Activated CD4-positive, alpha-beta T cell treated with anti-CD3 and anti-CD28 coated beads, Interleukin-2, amount 10 ng/mL, durations not matched to agents 7 days and 5 days (primary cell): ENCODE results near the gene ULK1. TPM values are rescaled to one million over a fixed set of nuclear protein-coding genes. Genes with fewer than 3 reads are reported as not detected.
A peak's percentile ranks its signal among the peaks of the same experiment; 100 is the strongest.

Experiments used
- CTCF ChIA-PET: fragments of 350-600 bp; sonication (Branson Sonifier 250); formaldehyde crosslinking; loops from one replicate; lab custom pipeline; 2021; ENCODE audit warnings: antibody characterized with exemption; lab: Charles Lee
- POLR2A ChIA-PET: fragments of 350-600 bp; sonication (Branson Sonifier 250); formaldehyde crosslinking; loops from one replicate; lab custom pipeline; 2021; ENCODE audit warnings: antibody characterized with exemption; lab: Charles Lee
- DNase-seq: peaks from one replicate; pipeline ENCODE4 v3.0.0-alpha.2; 2020
- H3K27ac Mint-ChIP-seq: one replicate; pipeline ENCODE4 v1.8.0; 2021; ENCODE audit warnings: mild to moderate bottlenecking, moderate library complexity, mixed read lengths
- H3K27me3 Mint-ChIP-seq: one replicate; pipeline ENCODE4 v1.8.0; 2021; ENCODE audit warnings: mixed read lengths
- H3K36me3 Mint-ChIP-seq: one replicate; pipeline ENCODE4 v1.8.0; 2021; ENCODE audit warnings: low read depth, mixed read lengths
- H3K4me1 Mint-ChIP-seq: one replicate; pipeline ENCODE4 v1.8.0; 2021; ENCODE audit warnings: mixed read lengths
- H3K4me3 Mint-ChIP-seq: one replicate; pipeline ENCODE4 v1.8.0; 2021; ENCODE audit warnings: mild to moderate bottlenecking, moderate library complexity, mixed read lengths
- H3K9me3 Mint-ChIP-seq: one replicate; pipeline ENCODE4 v1.8.0; 2021; ENCODE audit warnings: mixed read lengths
- total RNA-seq, 2 experiments: library from RNA; stranded (reverse); gene quantifications; one replicate each; pipeline ENCODE4 v1.2.3, GENCODE V29; 2021

ULK1 gene
- total RNA-seq, 2 experiments from 2014 or later: 28.1 to 36.1 TPM

- POLR2A ChIA-PET: no interaction called here
- peaks cover 28% of the 10 kb centered on the region for H3K4me1 Mint-ChIP-seq
- H3K9me3 Mint-ChIP-seq: no peaks in the 10 kb centered on the region
- DNase-seq: no peak
- H3K4me3 Mint-ChIP-seq: no peak overlapping the region
- CTCF ChIA-PET: interaction anchor here (0.6 kb wide), 1 partner anchor 1644 kb away, joined by 3 read pairs; no protein-coding TSS in a partner anchor
- no peaks in the 10 kb centered on the region for H3K27me3 Mint-ChIP-seq
- no peak overlapping the region for H3K27ac Mint-ChIP-seq
- no peaks in the 10 kb centered on the region for H3K36me3 Mint-ChIP-seq
Measured at GRCh38 chr12:131901431-131902331, 7.3 kb downstream of the ULK1 start.

GRCh38 chr12:131902332-131903241 is 8.2 kb downstream of the ULK1 start:
- Mint-ChIP-seq H3K27ac (no peak overlapping the region), H3K9me3 (no peaks in the 10 kb centered on the region), H3K4me3 (no peak overlapping the region), H3K4me1 (peaks cover 19% of the 10 kb centered on the region), H3K36me3 (no peaks in the 10 kb centered on the region), H3K27me3 (no peaks in the 10 kb centered on the region)
- ChIA-PET CTCF (no interaction called here), POLR2A (no interaction called here)
- no peak for DNase-seq

GRCh38 chr12:131903270-131904255 is 9.1 kb downstream of the ULK1 start:
- DNase-seq: no peak
- Mint-ChIP-seq H3K36me3 (no peaks in the 10 kb centered on the region), H3K4me1 (peaks cover 14% of the 10 kb centered on the region), H3K27me3 (no peaks in the 10 kb centered on the region), H3K27ac (no peak overlapping the region), H3K4me3 (no peak overlapping the region), H3K9me3 (no peaks in the 10 kb centered on the region)
- CTCF ChIA-PET: interaction anchor here (1.7 kb wide), 1 partner anchor 12 kb away, joined by 5 read pairs; no protein-coding TSS in a partner anchor
- POLR2A ChIA-PET: no interaction called here

GRCh38 chr12:131904346-131904745 is 9.9 kb downstream of the ULK1 start:
- DNase-seq: no peak
- Mint-ChIP-seq H3K27me3 (no peaks in the 10 kb centered on the region), H3K27ac (peak overlapping the region; percentile 50), H3K4me1 (peaks cover 14% of the 10 kb centered on the region), H3K36me3 (no peaks in the 10 kb centered on the region), H3K9me3 (no peaks in the 10 kb centered on the region), H3K4me3 (no peak overlapping the region)
- CTCF ChIA-PET: interaction anchor here (1.7 kb wide), 1 partner anchor 11 kb away, joined by 5 read pairs; no protein-coding TSS in a partner anchor
- POLR2A ChIA-PET: no interaction called here

GRCh38 chr12:131905081-131905629 is 10.7 kb downstream of the ULK1 start:
- Mint-ChIP-seq H3K4me3 (no peak overlapping the region), H3K9me3 (no peaks in the 10 kb centered on the region), H3K4me1 (peaks cover 11% of the 10 kb centered on the region), H3K36me3 (no peaks in the 10 kb centered on the region), H3K27ac (no peak overlapping the region), H3K27me3 (no peaks in the 10 kb centered on the region)
- ChIA-PET POLR2A (no interaction called here), CTCF (interaction anchor here (1.7 kb wide), 1 partner anchor 10 kb away, joined by 5 read pairs; no protein-coding TSS in a partner anchor)
- no peak for DNase-seq

GRCh38 chr12:131905630-131906091 is 11.2 kb downstream of the ULK1 start:
- Mint-ChIP-seq H3K4me3 (no peak overlapping the region), H3K27me3 (no peaks in the 10 kb centered on the region), H3K27ac (peak overlapping the region; percentile 77), H3K36me3 (no peaks in the 10 kb centered on the region), H3K9me3 (no peaks in the 10 kb centered on the region), H3K4me1 (peaks cover 8% of the 10 kb centered on the region)
- ChIA-PET CTCF (interaction anchor here (1.7 kb wide), 1 partner anchor 10 kb away, joined by 5 read pairs; no protein-coding TSS in a partner anchor), POLR2A (no interaction called here)
- DNase-seq: no peak

GRCh38 chr12:131907379-131908091 is 13.1 kb downstream of the ULK1 start:
- no peaks in the 10 kb centered on the region for H3K27me3 Mint-ChIP-seq
- peaks cover 6% of the 10 kb centered on the region for H3K4me1 Mint-ChIP-seq
- H3K9me3 Mint-ChIP-seq: no peaks in the 10 kb centered on the region
- DNase-seq: no peak
- CTCF ChIA-PET: no interaction called here
- H3K27ac Mint-ChIP-seq: no peak overlapping the region
- no peak overlapping the region for H3K4me3 Mint-ChIP-seq
- no peaks in the 10 kb centered on the region for H3K36me3 Mint-ChIP-seq
- POLR2A ChIA-PET: no interaction called here

- Mint-ChIP-seq H3K4me3 (no peak overlapping the region), H3K27me3 (no peaks in the 10 kb centered on the region), H3K36me3 (no peaks in the 10 kb centered on the region), H3K27ac (no peak overlapping the region), H3K4me1 (peaks cover 6% of the 10 kb centered on the region), H3K9me3 (no peaks in the 10 kb centered on the region)
- DNase-seq: no peak
- POLR2A ChIA-PET: no interaction called here
- CTCF ChIA-PET: no interaction called here
Measured at GRCh38 chr12:131908092-131909080, 14.0 kb downstream of the ULK1 start.

GRCh38 chr12:131909081-131909751 is 14.8 kb downstream of the ULK1 start:
- POLR2A ChIA-PET: interaction anchor here (0.7 kb wide), 1 partner anchor 101 kb away, joined by 3 read pairs; no protein-coding TSS in a partner anchor
- Mint-ChIP-seq H3K9me3 (no peaks in the 10 kb centered on the region), H3K27me3 (no peaks in the 10 kb centered on the region), H3K27ac (no peak overlapping the region), H3K4me3 (no peak overlapping the region), H3K4me1 (peaks cover 6% of the 10 kb centered on the region), H3K36me3 (no peaks in the 10 kb centered on the region)
- CTCF ChIA-PET: interaction anchor here (1.0 kb wide), 1 partner anchor 18 kb away, joined by 3 read pairs; no protein-coding TSS in a partner anchor
- no peak for DNase-seq

- CTCF ChIA-PET: interaction anchor here (1.0 to 1.1 kb wide), 2 partner anchors 10 to 18 kb away, joined by 3 to 5 read pairs; no protein-coding TSS in a partner anchor
- POLR2A ChIA-PET: interaction anchor here (0.7 kb wide), 1 partner anchor 100 kb away, joined by 3 read pairs; no protein-coding TSS in a partner anchor
- Mint-ChIP-seq H3K27me3 (no peaks in the 10 kb centered on the region), H3K4me3 (no peak overlapping the region), H3K27ac (no peak overlapping the region), H3K4me1 (peaks cover 6% of the 10 kb centered on the region), H3K9me3 (no peaks in the 10 kb centered on the region), H3K36me3 (no peaks in the 10 kb centered on the region)
- DNase-seq: no peak
Measured at GRCh38 chr12:131909752-131910219, 15.4 kb downstream of the ULK1 start.
